Fibroblast of skin of back (primary cell): ENCODE measurements around the gene KEAP1.
"Not testable (repeated sequence)": the region's sequence is repeated elsewhere in the genome, so short reads cannot be mapped to it uniquely, and the experiment has no call there.

Experiments used
- DNase-seq: peaks from one replicate; pipeline ENCODE4 v3.0.0-alpha.2; 2013

Gene KEAP1

GRCh38 chr19:10497371-10497770, 5.8 kb downstream of the KEAP1 start:
- DNase-seq, result no peak

- DNase-seq, result no peak
Measured at GRCh38 chr19:10491472-10492047, 11.6 kb downstream of the KEAP1 start.

- no peak for DNase-seq
Measured at GRCh38 chr19:10486551-10486950, 16.6 kb downstream of the KEAP1 start.

- peak; percentile 90 for DNase-seq
Measured at GRCh38 chr19:10478903-10479384, 24.2 kb downstream of the KEAP1 start.

- DNase-seq, result peak; percentile 36
Measured at GRCh38 chr19:10478476-10478875, 24.7 kb downstream of the KEAP1 start.

GRCh38 chr19:10474962-10475451, 28.1 kb downstream of the KEAP1 start:
- DNase-seq, result no peak

- DNase-seq, result no peak
Measured at GRCh38 chr19:10473192-10473591, 30.0 kb downstream of the KEAP1 start.

GRCh38 chr19:10471909-10472308, 31.2 kb downstream of the KEAP1 start:
- peak; percentile 44 for DNase-seq

- no peak for DNase-seq
Measured at GRCh38 chr19:10468133-10468532, 35.0 kb downstream of the KEAP1 start.

- no peak for DNase-seq
Measured at GRCh38 chr19:10467104-10467706, 36.0 kb downstream of the KEAP1 start.

- peak; percentile 16 for DNase-seq
Measured at GRCh38 chr19:10464456-10464855, 38.7 kb downstream of the KEAP1 start.

GRCh38 chr19:10462557-10462956, 40.6 kb downstream of the KEAP1 start:
- no peak for DNase-seq

- not testable (repeated sequence) for DNase-seq
Measured at GRCh38 chr19:10462042-10462441, 41.1 kb downstream of the KEAP1 start.

- DNase-seq, result peak; percentile 88
Measured at GRCh38 chr19:10461047-10461949, 41.9 kb downstream of the KEAP1 start.

- DNase-seq, result no peak
Measured at GRCh38 chr19:10460714-10461046, 42.5 kb downstream of the KEAP1 start.

- not testable (repeated sequence) for DNase-seq
Measured at GRCh38 chr19:10458733-10459132, 44.4 kb downstream of the KEAP1 start.

- no peak for DNase-seq
Measured at GRCh38 chr19:10454267-10454666, 48.9 kb downstream of the KEAP1 start.

GRCh38 chr19:10453852-10454251, 49.3 kb downstream of the KEAP1 start:
- DNase-seq, result no peak

GRCh38 chr19:10452726-10453618, 50.2 kb downstream of the KEAP1 start:
- no peak for DNase-seq

GRCh38 chr19:10450853-10451609, 52.1 kb downstream of the KEAP1 start:
- DNase-seq, result no peak

GRCh38 chr19:10450191-10450852, 52.8 kb downstream of the KEAP1 start:
- DNase-seq, result no peak
